GM18870 (cell line): ENCODE results near the gene HOXA2.

ENCODE experiments used
- ATAC-seq: cut with Tn5 transposase; IDR thresholded peaks from one replicate; pipeline ENCODE4 v1.9.1; 2021; ENCODE audit warnings: moderate library complexity; ENCODE audit not compliant: unreplicated experiment

The HOXA2 gene

DNA sequence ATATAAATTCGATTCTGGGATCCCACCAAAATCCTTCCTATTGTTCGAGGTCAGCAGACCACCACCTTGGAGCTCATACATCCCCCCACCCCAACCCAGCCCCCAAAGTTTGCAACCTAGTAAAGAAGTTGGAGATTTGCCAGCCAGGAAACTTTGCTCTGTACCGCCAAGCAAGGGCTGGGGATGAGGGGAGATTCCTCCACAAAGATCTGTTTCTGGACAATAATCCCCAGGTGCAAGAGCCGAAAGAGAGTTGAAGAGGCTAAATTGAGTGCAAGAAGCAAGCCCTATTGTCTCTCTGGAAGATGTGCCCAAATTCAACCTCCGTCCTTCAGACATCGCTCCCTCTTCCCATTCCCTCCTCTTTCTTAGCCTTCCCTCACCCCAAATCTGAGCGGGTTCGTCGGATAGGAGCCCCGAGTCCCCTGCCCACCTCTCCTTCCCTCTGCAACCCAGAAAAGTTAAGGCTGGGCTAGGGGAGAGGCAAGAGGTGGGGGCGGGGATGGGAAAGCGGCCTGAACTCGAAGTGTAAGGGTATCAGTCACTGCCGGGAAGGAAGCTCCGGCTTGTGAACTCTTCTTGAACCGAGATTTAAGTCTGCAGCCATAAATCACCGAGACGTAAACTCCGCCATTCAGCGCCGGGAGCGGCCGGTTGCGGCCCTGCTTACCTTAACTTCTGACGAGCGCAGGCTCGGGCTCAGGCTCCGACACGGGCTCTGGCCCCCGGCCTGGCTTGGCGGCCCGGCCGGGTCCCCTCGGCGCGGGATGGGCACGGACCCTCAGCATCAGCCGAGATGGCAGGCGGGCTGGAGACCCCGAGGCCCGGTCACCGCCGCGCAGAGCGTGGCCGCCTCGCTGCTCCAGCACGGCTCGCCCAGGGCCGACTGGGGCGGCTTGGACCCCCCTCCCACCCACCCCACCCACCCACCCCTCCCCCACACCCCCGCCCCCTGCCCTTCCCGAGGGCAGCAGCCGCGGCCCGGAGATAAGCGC, 10.8 kb upstream of the HOXA2 start:
- no peak for ATAC-seq

DNA sequence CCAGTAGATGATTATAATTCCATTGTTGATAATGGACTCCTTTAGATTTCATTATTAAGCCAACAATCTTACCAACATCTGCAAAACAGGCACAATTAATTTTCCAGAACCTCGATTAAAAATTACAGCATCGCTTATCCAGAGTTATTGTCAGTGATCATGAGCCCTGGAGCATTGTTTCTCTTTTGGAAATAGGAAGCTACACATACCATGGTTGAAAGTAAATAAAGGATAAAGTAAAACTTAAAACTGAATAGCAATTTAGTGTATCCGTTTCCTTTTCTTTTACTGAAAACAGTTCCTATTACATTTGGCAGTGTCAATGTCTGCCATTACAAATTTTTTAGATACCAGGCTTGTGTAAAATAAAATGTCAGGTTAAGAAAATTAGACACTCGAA, 9.9 kb upstream of the HOXA2 start:
- no peak for ATAC-seq

DNA sequence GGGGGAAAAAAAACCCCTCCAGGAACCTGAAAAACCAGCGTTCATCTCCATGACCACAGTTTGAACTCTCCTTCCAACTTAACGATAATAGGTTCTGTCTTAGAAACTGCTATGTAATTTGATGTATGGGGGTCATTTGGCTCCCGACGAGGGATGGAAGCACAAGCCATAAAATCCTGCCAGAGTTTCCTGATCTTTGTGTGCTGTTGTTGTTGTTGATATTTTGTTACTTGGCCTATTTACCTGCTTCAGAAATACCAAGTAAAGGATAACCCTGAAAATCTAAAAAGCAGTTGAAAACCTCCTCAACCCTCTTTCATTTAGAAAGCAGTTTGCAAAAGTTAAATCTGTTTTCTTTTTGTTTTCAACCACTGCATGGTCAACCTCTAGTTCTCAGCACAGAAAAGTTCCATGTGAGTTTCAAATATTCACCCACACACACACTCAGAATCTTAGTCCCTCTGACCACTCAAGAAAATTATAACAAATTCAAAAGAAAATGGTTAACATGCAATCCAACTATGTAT, 9.3 kb upstream of the HOXA2 start:
- ATAC-seq: no peak

DNA sequence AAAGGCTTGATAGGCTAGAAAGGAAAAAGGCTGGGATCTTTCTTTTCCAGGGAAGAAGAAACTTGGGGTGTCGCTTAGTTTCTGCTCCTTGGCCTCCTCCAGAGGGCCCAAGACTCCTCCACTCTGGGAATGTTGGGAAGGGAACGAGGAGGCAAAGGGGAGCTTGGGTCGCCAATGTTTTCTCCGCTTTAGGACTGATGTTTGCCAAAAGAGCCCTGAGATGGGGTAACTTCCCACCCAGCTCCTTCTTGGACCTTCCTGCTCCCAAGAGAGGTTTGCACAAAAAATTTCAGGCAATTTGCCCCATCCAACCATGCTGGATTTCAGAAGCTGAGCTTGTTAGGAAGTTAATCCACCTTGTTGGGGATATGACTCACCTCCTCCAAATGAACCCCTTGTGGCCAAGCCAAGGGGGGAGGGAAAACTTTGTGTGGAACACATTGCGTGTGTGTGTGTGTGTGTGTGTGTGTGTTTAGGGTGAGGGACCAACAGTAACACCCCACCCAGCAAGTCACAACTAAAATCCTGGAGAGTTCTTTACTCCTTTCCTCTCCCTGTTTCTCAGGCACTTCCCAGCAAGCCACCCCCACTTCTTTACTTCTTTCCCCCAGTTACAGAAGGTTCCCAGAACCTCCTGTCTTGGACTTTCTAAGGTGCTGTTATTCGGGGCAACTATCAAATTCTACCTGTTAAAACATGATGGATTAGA, 8.7 kb upstream of the HOXA2 start:
- no peak for ATAC-seq

DNA sequence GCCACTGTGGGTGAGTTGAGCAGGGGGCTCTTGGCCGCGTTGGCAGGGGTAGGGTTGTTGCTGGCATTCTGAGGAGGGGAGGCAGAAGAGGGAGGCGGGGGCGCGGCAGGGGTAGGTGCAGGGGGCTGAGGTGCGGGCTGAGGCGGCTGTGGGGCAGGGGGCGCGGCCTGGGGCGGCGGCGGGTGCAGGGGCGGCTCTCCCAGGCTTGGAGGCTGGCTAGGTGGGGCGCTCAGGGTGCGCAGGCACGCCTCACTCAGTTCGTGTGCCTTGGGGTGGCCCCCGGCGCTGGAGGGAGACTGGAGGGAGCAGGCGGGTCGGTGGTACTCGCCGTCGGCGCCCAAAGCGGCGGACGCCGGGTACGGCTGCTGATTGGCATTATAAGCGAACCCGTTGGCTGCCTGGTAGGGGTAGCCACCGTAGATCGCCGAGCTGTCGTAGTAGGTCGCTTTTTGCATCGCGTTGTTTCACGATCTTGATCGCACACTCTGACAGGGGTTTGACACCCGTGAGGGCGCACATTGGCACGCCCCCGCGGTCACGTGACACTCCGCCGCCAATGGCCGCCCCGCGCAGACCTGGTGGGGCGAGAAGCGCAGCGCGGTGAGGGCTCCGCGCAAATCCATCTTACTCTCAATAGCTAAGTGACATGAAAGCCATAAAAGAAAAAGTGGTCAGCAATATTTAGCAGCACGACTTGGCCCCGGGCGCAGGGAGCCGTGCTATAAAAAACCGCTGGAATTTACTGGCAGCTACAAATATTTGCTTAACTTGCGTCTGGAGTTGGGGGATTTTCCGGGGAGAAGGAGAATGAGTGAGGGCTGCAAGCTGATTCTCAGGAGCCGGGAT, 7.9 kb upstream of the HOXA2 start:
- no peak for ATAC-seq

DNA sequence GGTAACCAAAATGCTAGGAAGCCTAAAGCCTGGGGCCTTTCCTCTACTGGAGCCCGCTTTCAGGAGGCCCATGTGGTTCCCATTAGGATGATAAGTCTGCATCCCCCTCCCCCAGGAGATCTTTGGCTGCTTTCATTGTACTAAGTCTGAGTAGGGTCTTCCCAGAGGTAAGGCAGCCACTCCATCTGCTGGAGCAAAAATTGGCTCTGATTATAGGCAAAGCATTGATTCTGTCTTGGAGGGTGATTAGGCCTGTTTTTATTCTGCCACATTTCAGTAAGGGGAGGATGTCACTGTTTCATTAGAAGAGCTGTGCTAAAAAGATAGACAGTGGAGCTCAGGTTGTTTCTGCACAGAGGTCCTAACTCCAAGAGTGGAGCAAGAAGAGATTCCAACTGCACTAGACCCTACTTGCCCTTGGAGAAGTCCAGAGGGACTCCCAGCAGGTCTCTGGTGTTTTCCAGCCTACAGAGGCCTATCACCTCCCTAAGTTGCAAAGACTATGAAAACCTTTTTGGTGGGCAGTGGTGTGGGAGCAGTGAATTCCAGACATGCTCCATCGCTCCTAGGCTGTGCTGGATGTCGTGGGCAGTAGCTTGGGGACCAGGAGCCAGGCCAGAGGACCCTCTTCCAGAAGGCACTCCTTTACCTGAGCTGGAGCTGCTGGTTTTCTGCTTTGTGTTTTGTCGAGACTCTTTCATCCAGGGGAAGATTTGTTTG, 7.1 kb upstream of the HOXA2 start:
- ATAC-seq: no peak

DNA sequence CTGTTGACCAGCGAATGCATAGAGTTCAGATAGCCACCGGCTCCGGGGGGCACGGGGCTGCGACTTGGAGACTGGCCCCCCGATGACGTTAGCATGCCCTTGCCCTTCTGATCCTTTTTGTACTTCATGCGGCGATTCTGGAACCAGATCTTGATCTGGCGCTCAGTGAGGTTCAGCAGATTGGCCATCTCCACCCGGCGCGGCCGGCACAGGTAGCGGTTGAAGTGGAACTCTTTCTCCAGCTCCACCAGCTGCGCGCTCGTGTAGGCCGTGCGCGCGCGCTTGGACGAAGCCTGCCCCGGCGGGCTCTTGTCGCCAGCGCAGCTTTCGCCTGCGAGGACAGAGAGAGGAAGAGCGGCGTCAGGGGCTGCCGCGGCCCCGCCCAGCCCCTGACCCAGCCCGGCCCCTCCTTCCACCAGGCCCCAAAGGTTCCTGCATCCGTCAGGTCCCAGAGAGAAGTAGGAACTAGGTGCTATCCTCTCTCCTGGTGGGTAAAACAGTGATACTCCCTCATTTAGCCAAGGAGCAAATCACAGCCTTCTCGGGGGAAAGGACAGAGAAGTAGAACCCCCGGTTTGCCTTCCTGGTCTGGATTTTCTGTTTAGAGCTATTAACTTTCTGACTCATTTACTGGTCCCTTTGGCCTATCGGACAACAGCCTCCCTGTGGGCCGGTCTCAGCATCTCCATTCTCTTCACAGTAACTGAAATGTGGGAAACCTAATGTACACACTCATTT, 6.1 kb upstream of the HOXA2 start:
- no peak for ATAC-seq

DNA sequence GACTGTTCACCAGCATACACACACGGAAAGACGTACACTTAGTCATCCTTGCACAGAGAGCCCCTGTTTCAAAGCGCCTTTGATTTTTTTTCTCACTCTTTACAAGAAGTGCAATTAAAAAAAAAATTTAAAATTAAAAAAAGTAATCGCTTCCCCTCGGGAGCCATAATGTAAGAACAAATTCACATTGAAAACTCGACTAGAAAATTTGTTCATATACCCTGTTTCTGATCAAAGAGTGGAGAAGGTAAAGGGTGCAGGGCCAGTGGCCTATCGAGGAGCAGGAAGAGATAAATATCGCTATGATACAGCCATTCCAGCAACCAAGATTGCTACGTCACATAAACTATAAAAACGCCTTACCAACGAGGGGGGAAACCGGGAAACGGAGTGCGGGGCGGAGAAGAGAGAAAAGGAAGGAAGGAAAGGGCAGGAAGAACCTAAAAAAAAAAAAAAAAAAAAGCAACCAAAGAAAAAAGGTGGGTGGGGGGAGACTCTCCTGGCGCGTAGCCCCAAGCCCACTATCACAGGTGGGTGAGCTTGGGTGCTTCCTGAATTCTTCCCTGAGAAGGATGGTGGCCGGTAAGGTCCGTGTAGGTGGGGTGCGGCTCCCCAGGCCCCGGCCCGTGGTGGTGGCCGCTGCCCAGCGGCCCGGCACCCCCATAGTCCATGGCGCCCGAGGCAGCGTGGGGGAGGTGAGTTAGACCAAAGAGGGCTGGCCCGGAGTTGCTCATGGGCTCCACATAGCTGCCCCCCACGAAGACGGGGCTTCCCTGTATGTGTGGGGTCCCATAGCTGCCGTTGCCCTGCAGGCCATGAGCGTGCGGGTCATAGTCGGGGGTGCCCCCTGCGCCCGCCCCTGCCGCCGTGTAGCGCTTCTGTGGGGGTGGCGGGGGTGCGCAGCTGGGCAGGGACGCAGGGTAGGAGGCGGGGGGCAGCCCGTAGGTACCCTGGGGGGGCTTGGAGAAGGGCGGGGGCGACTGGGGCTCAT, 5.2 kb upstream of the HOXA2 start:
- no peak for ATAC-seq

DNA sequence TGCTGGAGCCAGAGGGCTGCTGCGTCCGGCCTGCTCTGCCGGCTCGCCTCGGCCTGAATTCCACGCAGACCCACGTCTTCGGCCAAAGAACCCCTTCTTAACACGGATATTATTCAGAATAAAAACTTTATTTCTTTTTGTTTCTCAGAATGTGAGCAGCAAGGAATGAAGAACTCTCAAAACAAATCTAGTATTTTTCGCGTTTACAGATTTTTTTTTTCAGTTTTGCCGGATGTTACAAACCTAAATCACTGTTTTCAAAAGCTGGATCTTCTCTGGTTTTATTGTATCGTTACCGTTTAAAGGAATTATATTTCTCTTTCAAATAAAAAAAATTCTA, 4.4 kb upstream of the HOXA2 start:
- ATAC-seq: no peak

DNA sequence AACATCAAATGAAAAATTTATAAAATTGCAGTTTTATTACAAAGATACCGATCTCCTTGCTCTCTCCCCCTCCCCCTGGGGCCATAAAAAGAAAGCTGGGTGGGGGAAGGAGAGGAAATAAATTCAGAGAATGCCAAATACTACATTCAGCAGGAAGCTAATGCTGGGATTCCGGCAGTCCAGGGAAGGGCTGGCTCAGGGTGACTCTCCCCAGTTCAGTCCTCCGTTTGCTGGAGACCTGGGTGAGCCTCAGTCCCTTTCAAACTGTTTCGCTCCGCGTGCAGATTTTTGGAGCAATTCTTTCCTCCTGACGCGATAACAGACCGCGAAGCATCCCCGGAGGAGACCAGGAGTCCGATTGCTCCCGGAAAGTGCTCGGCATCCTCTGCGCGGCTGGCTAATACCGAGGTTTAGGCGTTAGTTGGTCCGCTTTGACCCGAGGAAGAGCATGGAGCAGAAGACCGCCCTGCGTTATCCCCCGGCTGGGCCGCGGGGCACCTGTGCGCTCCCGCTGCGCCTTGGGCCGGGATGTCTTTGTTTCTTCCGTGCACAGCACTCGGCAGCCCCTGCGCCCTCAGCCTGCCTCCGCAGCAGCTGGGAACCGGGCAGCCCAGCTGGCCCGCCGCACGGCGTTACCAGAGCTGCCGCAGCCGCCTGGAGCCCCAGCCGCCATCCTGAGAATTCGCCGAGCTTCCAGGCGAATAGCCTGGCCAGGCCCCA, 3.9 kb upstream of the HOXA2 start:
- no peak for ATAC-seq

DNA sequence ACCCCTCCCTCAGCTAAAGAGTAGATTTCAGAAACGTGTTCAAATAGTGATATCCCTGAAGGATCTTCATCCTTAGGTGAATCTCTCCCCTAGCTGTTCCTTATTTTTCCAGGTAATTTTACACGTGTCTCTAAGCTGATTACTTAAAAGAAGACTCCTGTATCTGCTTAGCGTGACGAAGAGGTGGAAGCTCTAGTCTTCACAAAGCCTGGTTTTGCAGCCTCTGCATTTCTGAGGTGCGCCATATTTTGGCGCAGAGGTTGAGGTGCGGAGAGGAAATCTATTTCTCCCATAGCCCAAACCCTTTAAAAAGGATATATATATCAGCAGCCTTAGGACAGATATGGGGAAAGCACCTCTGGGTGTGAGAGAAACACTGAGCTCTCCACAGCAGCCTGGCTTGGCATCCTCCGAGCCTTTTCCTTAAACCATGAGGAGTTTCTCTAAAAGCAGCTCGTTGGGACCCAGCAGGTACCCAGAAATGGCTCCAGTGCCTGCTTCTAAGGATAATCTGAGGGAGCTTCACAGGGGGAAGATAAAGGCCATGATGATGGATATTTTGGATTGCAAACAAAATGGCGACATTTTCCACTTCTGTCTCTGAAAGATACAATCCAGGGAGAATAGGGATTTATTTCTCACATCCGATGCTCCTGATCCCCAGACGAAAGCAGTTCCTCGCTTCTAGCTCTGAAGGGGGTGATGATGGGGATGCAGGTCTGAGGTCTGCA, 3.0 kb upstream of the HOXA2 start:
- no peak for ATAC-seq

DNA sequence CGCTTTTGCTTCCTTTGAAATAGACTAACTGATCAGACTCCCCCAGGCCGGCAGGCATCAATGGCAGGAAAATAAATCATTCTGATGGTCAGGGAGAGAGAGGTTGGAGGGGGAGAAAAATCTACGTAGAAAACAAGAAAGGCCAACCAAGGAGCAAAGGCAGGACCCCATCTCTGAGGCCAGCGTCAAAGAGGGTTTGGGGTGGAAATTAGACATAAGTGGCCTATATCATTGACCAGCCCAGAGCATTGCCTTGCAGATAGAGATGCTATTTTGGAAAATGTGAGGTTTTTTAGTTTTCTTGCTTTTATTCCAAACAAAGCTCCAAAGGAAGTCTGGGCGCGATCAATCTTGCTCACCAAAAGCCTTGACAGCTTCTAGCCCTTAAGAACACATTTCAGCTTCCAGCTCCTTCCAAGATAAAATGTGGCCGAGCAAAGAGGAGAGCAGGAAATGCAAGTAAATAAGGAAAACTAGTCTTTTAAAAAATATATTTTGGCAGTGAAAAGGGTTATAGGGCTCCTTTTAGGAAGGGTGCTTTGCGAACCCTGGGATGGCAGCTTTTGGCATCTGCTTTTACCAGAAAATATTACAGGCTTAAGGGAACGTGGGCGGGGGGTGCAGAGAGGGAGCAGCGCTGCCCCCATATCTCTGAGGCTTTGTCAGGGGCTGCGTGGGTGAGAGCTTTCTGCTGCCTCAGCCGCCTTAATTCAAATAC, 2.0 kb upstream of the HOXA2 start:
- no peak for ATAC-seq

DNA sequence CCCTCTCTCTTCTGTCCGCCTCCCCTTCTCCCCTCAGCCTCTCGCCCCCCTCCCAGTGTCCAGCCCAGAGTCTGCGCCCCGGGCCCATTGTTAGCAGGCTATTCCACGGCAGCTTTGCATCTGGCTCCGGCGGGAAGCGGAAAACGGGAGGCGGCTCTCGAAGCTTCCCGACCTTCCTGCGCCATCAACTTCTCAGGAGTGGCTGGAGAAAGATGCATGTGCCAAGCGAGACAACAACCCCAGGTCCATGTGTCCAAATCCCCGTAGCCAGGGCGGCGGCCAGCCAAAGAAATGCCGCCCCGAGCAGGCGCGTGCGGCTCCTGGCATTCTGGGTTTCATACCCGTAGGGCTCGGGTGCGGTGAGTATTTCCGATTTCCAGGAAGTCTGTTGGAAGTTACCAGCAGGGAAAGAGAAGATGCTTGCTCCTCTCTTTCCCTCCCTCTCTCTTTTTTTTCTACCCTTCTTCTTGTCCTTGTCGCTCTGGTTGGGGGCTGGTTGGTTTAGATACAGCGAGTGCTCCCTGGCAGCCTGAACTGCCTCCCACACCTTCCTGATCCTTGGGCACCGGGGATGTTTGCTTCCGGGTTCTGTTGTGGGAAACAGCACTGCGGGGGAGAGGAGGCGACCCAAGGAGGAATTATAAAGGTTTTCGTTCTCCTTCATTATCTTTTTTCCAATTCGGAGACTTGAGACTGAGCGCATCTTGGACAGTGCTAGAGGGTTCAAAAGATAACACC, 1.2 kb upstream of the HOXA2 start:
- ATAC-seq: no peak

DNA sequence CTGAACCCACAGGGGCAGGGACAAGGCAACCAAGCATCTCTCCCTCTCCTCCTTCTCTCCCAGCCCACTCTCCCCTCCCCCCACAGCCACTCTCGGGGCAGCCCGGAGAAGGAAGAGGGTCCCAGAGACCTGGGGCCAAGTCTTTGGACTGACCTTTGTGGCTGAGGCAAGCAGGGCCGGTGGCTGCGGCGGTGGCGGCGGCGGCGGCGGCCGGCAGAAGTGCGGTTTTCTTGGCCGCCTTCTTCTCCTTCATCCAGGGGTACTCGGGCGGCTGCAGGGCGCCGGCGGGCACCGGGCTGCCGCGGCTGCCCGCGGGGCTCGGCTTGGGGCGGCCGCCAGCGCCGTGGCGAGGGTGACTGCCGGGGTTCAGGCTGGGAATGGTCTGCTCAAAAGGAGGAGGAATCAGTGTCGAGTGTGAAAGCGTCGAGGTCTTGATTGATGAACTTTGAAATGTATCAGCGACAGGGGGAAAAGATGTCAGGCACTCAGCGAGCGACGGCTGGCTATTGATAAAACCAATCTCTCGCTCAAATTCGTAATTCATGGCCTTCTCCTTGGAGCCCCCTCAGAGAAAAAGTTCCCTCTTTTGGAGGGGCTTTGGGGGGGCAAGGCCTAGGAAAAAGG, 414 bp downstream of the HOXA2 start:
- no peak for ATAC-seq

DNA sequence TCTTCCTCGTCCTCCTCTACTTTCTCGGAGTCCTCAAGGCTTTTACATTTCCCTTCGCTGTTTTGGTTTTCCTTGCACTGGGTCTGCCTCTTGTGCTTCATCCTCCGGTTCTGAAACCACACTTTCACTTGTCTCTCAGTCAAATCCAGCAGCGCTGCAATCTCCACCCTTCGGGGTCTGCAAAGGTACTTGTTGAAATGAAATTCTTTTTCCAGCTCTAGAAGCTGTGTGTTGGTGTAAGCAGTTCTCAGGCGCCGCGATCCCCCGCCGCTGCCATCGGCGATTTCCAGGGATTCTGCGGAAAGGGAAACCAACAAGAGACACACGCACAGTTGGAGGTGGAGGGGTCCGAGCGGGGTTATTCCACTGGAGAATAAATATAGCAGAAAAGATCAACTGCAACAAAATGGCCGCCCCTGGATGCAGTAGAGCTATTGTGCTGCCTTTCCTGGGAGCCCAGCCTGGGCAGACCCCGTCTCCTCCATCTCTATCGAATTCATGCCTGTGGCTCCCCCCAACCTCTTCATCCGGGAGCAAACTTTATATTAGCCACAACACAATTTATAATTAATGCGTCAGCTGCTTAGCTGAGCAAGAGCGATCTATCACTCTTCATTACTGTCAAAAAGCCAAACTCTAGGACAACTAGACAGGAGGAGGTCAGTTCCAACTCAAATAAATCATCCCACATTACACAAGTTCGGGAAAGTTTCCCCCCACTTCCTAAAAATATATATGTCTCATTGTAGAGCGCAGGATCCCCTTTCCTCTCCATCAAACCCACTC, 1.1 kb downstream of the HOXA2 start:
- ATAC-seq: no peak
